ENCODE data around the gene ITPR3. TPM values are rescaled to one million over a fixed set of nuclear protein-coding genes. Genes with fewer than 3 reads are reported as not detected.

ITPR3 gene
- total and polyA plus RNA-seq, 2 of the 13 experiments (the other 11 are each of a cell fraction or from before 2014, with no cell fraction given), result 3.8 to 21.4 TPM

DNA sequence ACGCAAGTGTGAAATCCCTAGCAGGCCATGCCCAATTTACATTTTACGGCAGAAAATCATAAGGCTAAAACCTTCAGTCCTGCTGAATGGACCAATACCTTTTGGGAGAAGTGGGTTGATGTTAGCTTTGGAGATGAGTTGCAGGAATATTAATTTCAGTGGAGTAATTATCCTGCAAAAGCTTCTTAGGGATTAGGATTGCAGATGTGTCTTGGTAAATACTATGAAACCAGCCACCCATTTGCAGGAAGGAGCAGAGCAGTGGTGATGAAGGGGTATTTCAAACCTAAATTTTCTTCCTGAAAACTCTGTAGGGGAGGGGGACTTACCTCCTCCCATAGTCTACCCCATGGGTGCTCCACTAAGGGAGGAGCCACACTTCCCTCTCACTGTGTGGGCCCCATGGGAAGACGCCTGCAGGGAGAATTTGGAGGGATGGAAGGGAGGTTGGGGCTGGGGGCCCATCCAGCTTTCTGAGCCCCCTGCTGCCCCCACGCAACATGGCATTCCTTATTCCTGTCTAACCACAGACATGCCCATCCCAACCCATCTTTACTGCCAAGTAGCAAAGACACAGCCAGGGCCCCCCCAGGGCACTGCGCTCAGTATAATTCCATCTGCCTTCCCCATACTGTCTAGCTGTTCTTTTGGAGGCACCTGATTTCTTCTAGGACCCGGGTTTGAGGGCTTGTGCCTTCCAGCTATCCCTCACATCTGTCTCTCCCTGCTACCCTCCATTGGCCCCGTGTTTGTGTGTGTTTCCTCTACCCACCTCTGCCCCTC lies 105.0 kb downstream of the ITPR3 start:
- POLR2A ChIA-PET, result no interaction called here
- in situ Hi-C loops (cut with HindIII; ENCODE audit: extremely low pct_ligation_motif_present, low pct_unique_long_range_greater_than_20kb), result no loop called here
- H2AFZ ChIP-seq (ENCODE audit: low read length), result no peak overlapping the region

More for the DNA sequence above, 105.0 kb downstream of the ITPR3 start:
- no peak overlapping the region for H3K4me2 ChIP-seq (ENCODE audit: low read depth, low read length)
- CTCF ChIA-PET (ENCODE audit: low intra/inter-chr PET ratio, low total read pairs), result no interaction called here
- TF ChIP-seq HNRNPK (IDR thresholded peaks at IDR 0.05; ENCODE audit: low read depth, low read length, poor library complexity, severe bottlenecking) (no peak), ZNF766 (CRISPR knock-in tag; IDR thresholded peaks at IDR 0.05; ENCODE audit: borderline replicate concordance) (no peak), NFE2 (CRISPR knock-in tag; IDR thresholded peaks at IDR 0.05) (no peak), NR3C1 (CRISPR knock-in tag; IDR thresholded peaks at IDR 0.05) (no peak), NONO (IDR thresholded peaks at IDR 0.05) (no peak), NONO (CRISPR knock-in tag; conservative IDR thresholded peaks at IDR 0.05) (no peak), NFE2L2 (IDR thresholded peaks at IDR 0.05; ENCODE audit: low read length) (no peak), STAG1 (CRISPR knock-in tag; IDR thresholded peaks at IDR 0.05) (no peak), PHB2 (IDR thresholded peaks at IDR 0.05; ENCODE audit: partially characterized antibody) (no peak), JUNB (CRISPR knock-in tag; IDR thresholded peaks at IDR 0.05; ENCODE audit: borderline replicate concordance) (no peak), ZNF234 (CRISPR knock-in tag; conservative IDR thresholded peaks at IDR 0.05) (no peak), ZNF274 (CRISPR knock-in tag; IDR thresholded peaks at IDR 0.05) (no peak), ASH2L (IDR thresholded peaks at IDR 0.05; ENCODE audit: insufficient read length, low read depth, low read length) (no peak), IRX3 (CRISPR knock-in tag; IDR thresholded peaks at IDR 0.05; ENCODE audit: borderline replicate concordance, low read depth) (no peak)
- TF ChIP-seq, protein P1, sequence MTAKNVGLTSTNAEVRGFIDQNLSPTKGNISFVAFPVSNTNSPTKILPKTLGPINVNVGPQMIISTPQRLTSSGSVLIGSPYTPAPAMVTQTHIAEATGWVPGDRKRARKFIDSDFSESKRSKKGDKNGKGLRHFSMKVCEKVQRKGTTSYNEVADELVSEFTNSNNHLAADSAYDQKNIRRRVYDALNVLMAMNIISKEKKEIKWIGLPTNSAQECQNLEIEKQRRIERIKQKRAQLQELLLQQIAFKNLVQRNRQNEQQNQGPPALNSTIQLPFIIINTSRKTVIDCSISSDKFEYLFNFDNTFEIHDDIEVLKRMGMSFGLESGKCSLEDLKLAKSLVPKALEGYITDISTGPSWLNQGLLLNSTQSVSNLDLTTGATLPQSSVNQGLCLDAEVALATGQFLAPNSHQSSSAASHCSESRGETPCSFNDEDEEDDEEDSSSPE (CRISPR knock-in tag; IDR thresholded peaks at IDR 0.05), result no peak
- TF ChIP-seq, protein P2, sequence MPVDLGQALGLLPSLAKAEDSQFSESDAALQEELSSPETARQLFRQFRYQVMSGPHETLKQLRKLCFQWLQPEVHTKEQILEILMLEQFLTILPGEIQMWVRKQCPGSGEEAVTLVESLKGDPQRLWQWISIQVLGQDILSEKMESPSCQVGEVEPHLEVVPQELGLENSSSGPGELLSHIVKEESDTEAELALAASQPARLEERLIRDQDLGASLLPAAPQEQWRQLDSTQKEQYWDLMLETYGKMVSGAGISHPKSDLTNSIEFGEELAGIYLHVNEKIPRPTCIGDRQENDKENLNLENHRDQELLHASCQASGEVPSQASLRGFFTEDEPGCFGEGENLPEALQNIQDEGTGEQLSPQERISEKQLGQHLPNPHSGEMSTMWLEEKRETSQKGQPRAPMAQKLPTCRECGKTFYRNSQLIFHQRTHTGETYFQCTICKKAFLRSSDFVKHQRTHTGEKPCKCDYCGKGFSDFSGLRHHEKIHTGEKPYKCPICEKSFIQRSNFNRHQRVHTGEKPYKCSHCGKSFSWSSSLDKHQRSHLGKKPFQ (CRISPR knock-in tag; IDR thresholded peaks at IDR 0.05; ENCODE audit: insufficient replicate concordance), result no peak
- TF ChIP-seq, protein P3, sequence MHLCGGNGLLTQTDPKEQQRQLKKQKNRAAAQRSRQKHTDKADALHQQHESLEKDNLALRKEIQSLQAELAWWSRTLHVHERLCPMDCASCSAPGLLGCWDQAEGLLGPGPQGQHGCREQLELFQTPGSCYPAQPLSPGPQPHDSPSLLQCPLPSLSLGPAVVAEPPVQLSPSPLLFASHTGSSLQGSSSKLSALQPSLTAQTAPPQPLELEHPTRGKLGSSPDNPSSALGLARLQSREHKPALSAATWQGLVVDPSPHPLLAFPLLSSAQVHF (CRISPR knock-in tag; IDR thresholded peaks at IDR 0.05), result no peak
- DNase-seq (ENCODE audit: low spot score) (no peak), FAIRE-seq (no peak), ATAC-seq (no peak)
- no peak overlapping the region for H3K27ac ChIP-seq (ENCODE audit: extremely low read length, insufficient read depth, low read length)
- no peaks in the 10 kb centered on the region for H3K36me3 ChIP-seq (replicated peaks in 1 of 2; ENCODE audit: control insufficient read depth in 1 of 2, insufficient read depth in 2 of 2, low read length in 2 of 2)
- H3K4me3 ChIP-seq (replicated peaks in 1 of 3; ENCODE audit: insufficient read depth in 1 of 3, low read depth in 2 of 3, low read length in 3 of 3), result no peak overlapping the region
- H3K9ac ChIP-seq (ENCODE audit: insufficient read depth, low read depth, low read length), result no peak overlapping the region
- H3K79me2 ChIP-seq (ENCODE audit: insufficient read depth, low read length), result no peaks in the 10 kb centered on the region
- no peaks in the 10 kb centered on the region for H4K20me1 ChIP-seq (ENCODE audit: insufficient read depth, low read length)
- no peaks in the 10 kb centered on the region; a peak in 3 of 5 replicates for H3K27me3 ChIP-seq (ENCODE audit: control insufficient read depth in 1 of 2, insufficient read depth in 2 of 2, low read length in 2 of 2)
- intact Hi-C loops (cut with micrococcal nuclease; ENCODE audit: unreplicated experiment), result no loop called here
- WGBS (ENCODE audit: low lambda C conversion rate), result 58% methylated on average over 7 of the region's 7 CpGs
- H3K4me1 ChIP-seq (ENCODE audit: insufficient read depth, low read length), result no peaks in the 10 kb centered on the region
- H3K9me3 ChIP-seq (ENCODE audit: low read length), result no peaks in the 10 kb centered on the region
- BruUV-seq (replicated peaks), result no TSS peak

All from HepG2 (cell line).